Thyroid gland (tissue), 4 donors: ENCODE data around the gene RAP1GAP.

Experiments
- CTCF ChIP-seq, 6 experiments: fragments of 200-600 bp in 3 of 6; fragments of 450-650 bp in 3 of 6; sonication (generic) in 3 of 6; IDR thresholded peaks; one replicate each; pipeline ENCODE4 v1.5.1; 2016 to 2019; ENCODE audit warnings: antibody characterized with exemption in 6 of 6, mild to moderate bottlenecking in 2 of 6, inconsistent platforms in 1 of 6, moderate library complexity in 1 of 6
- POLR2A ChIP-seq, 2 donors: fragments of 450-650 bp; IDR thresholded peaks; one replicate each; pipeline ENCODE4 v1.6.1; 2017; ENCODE audit warnings: antibody characterized with exemption in 2 of 2, mild to moderate bottlenecking in 2 of 2, moderate library complexity in 1 of 2

GRCh38 chr1:21659924-21660326 is 9.2 kb downstream of the RAP1GAP start:
- TF ChIP-seq CTCF (IDR thresholded peaks at IDR 0.05) = no peak
- no peak for TF ChIP-seq POLR2A (IDR thresholded peaks at IDR 0.05)
